ENCODE data around the gene FKBP1A. TPM values are rescaled to one million over a fixed set of nuclear protein-coding genes. Genes with fewer than 3 reads are reported as not detected.

The FKBP1A gene
- total RNA-seq, 2 donors from 2014 or later: 69.9 to 184 TPM

- peaks cover 29 to 41% of the 10 kb centered on the region in 2 donors for H3K4me1 ChIP-seq (ENCODE audit: control insufficient read depth in 1 of 2, low read depth in 2 of 2)
- H3K27me3 ChIP-seq (replicated peaks; ENCODE audit: insufficient read depth): no peaks in the 10 kb centered on the region
- no peak for TF ChIP-seq CTCF (IDR thresholded peaks at IDR 0.05)
- H3K36me3 ChIP-seq: no peaks in the 10 kb centered on the region
- H3K9me3 ChIP-seq: no peaks in the 10 kb centered on the region
- no peak overlapping the region for H3K4me3 ChIP-seq
- no peak for DNase-seq (ENCODE audit: low spot score)
- H3K27ac ChIP-seq: no peak overlapping the region
- ATAC-seq (ENCODE audit: insufficient number of reproducible peaks, low FRiP score, low read depth): no peak
These were observed 4.6 kb downstream of the FKBP1A start for GRCh38 chr20:1388253-1388652.

GRCh38 chr20:1386323-1386722, 6.5 kb downstream of the FKBP1A start:
- no peaks in the 10 kb centered on the region for H3K27me3 ChIP-seq (replicated peaks; ENCODE audit: insufficient read depth)
- H3K4me1 ChIP-seq (ENCODE audit: control insufficient read depth in 1 of 2, low read depth in 2 of 2): peaks cover 38 to 50% of the 10 kb centered on the region in 2 donors
- ATAC-seq (ENCODE audit: insufficient number of reproducible peaks, low FRiP score, low read depth): no peak

GRCh38 chr20:1383623-1384404, 9.0 kb downstream of the FKBP1A start:
- H3K4me1 ChIP-seq (ENCODE audit: control insufficient read depth in 1 of 2, low read depth in 2 of 2): peaks cover 20 to 34% of the 10 kb centered on the region in 2 donors
- ATAC-seq (ENCODE audit: insufficient number of reproducible peaks, low FRiP score, low read depth) (no peak), DNase-seq (ENCODE audit: low spot score) (no peak)
- H3K36me3 ChIP-seq: no peaks in the 10 kb centered on the region
- peak overlapping the region in 1 of 2 donors; percentile 45 for H3K27ac ChIP-seq
- H3K27me3 ChIP-seq (replicated peaks; ENCODE audit: insufficient read depth): no peaks in the 10 kb centered on the region
- TF ChIP-seq CTCF (IDR thresholded peaks at IDR 0.05): no peak
- H3K4me3 ChIP-seq: no peak overlapping the region
- no peaks in the 10 kb centered on the region for H3K9me3 ChIP-seq

More at GRCh38 chr20:1386323-1386722, 6.5 kb downstream of the FKBP1A start:
- DNase-seq (ENCODE audit: low spot score): no peak
- no peaks in the 10 kb centered on the region for H3K36me3 ChIP-seq
- no peak for TF ChIP-seq CTCF (IDR thresholded peaks at IDR 0.05)
- no peak overlapping the region for H3K27ac ChIP-seq
- H3K9me3 ChIP-seq: no peaks in the 10 kb centered on the region
- no peak overlapping the region for H3K4me3 ChIP-seq

- H3K9me3 ChIP-seq: no peaks in the 10 kb centered on the region
- no peaks in the 10 kb centered on the region for H3K27me3 ChIP-seq (replicated peaks; ENCODE audit: insufficient read depth)
- H3K27ac ChIP-seq: peak overlapping the region; percentile 45 to 72
- ATAC-seq (ENCODE audit: insufficient number of reproducible peaks, low FRiP score, low read depth): no peak
- H3K4me1 ChIP-seq (ENCODE audit: control insufficient read depth in 1 of 2, low read depth in 2 of 2): peaks cover 20 to 37% of the 10 kb centered on the region in 2 donors
- H3K4me3 ChIP-seq: peak overlapping the region; percentile 3
- DNase-seq (ENCODE audit: low spot score): no peak
- TF ChIP-seq CTCF (IDR thresholded peaks at IDR 0.05): no peak
- no peaks in the 10 kb centered on the region for H3K36me3 ChIP-seq
These were observed 10.2 kb downstream of the FKBP1A start for GRCh38 chr20:1382670-1383069.

- no peak for DNase-seq (ENCODE audit: low spot score)
- no peak for ATAC-seq (ENCODE audit: insufficient number of reproducible peaks, low FRiP score, low read depth)
- Histone ChIP-seq H3K4me3 (peak overlapping the region; percentile 3), H3K4me1 (ENCODE audit: control insufficient read depth in 1 of 2, low read depth in 2 of 2) (peaks cover 24 to 44% of the 10 kb centered on the region in 2 donors), H3K27ac (peak overlapping the region; percentile 45 to 72), H3K36me3 (no peaks in the 10 kb centered on the region), H3K9me3 (no peaks in the 10 kb centered on the region), H3K27me3 (replicated peaks; ENCODE audit: insufficient read depth) (no peaks in the 10 kb centered on the region)
- no peak for TF ChIP-seq CTCF (IDR thresholded peaks at IDR 0.05)
These were observed 10.9 kb downstream of the FKBP1A start for GRCh38 chr20:1381753-1382591.
